HL-60 (cell line): ENCODE results near the gene LARP7.

ENCODE experiments used
- DNase-seq, 2 experiments: peaks; one replicate each; pipeline ENCODE4 v3.0.0-alpha.2; 2010 to 2020; ENCODE audit warnings: low read depth in 1 of 2, low spot score in 1 of 2
- H3K27ac ChIP-seq: fragments of 250-450 bp; sonication (Bioruptor Pico); replicated peaks from 2 replicates; pipeline ENCODE4 v1.5.1; 2020; ENCODE audit warnings: mild to moderate bottlenecking, moderate library complexity
- H3K27me3 ChIP-seq: fragments of 250-450 bp; sonication (Bioruptor Pico); 2 replicates; pipeline ENCODE4 v1.5.1; 2021; ENCODE audit warnings: mild to moderate bottlenecking, moderate library complexity; ENCODE audit not compliant: insufficient read depth, poor library complexity, severe bottlenecking
- H3K4me3 ChIP-seq: replicated peaks from 2 replicates; pipeline ENCODE4 v1.5.1; 2011; ENCODE audit warnings: mild to moderate bottlenecking, control low read depth, low read length; ENCODE audit not compliant: insufficient read depth
- CTCF ChIP-seq: IDR thresholded peaks from one replicate; pipeline ENCODE4 v1.5.1; 2011; ENCODE audit warnings: low read length, control low read depth, inconsistent platforms; ENCODE audit not compliant: insufficient read depth
- GABPA ChIP-seq: IDR thresholded peaks from 2 replicates; pipeline ENCODE4 v1.6.1; 2012; ENCODE audit warnings: low read depth
- POLR2AphosphoS5 ChIP-seq: IDR thresholded peaks from 2 replicates; pipeline ENCODE4 v1.6.1; 2012; ENCODE audit warnings: low read depth
- REST ChIP-seq: IDR thresholded peaks from 2 replicates; pipeline ENCODE4 v1.6.1; 2012; ENCODE audit warnings: low read depth; ENCODE audit not compliant: insufficient replicate concordance
- SPI1 ChIP-seq: IDR thresholded peaks from 2 replicates; pipeline ENCODE4 v1.6.1; 2012; ENCODE audit warnings: low read depth, mild to moderate bottlenecking, borderline replicate concordance

The LARP7 gene

GRCh38 chr4:112645541-112646329, 8.8 kb downstream of the LARP7 start:
- TF ChIP-seq GABPA = no peak
- no peak for TF ChIP-seq SPI1
- TF ChIP-seq REST = no peak
- TF ChIP-seq POLR2AphosphoS5 = no peak
- no peak for TF ChIP-seq CTCF
- Histone ChIP-seq H3K4me3 (no peak overlapping the region), H3K27ac (no peak overlapping the region), H3K27me3 (no peaks in the 10 kb centered on the region)
- no peak for DNase-seq

GRCh38 chr4:112646632-112647537, 9.9 kb downstream of the LARP7 start:
- Histone ChIP-seq H3K27me3 (no peaks in the 10 kb centered on the region), H3K27ac (no peak overlapping the region), H3K4me3 (no peak overlapping the region)
- TF ChIP-seq SPI1 (no peak), REST (no peak), GABPA (no peak), CTCF (no peak), POLR2AphosphoS5 (no peak)
- DNase-seq = no peak

- no peak for DNase-seq
- Histone ChIP-seq H3K4me3 (no peak overlapping the region), H3K27ac (no peak overlapping the region), H3K27me3 (no peaks in the 10 kb centered on the region)
- no peak for TF ChIP-seq POLR2AphosphoS5
- no peak for TF ChIP-seq REST
- no peak for TF ChIP-seq SPI1
- no peak for TF ChIP-seq CTCF
- TF ChIP-seq GABPA = no peak
Observed at GRCh38 chr4:112647785-112648184, 10.8 kb downstream of the LARP7 start.
